ENCODE results near the gene MCM9.

MCM9 gene

DNA sequence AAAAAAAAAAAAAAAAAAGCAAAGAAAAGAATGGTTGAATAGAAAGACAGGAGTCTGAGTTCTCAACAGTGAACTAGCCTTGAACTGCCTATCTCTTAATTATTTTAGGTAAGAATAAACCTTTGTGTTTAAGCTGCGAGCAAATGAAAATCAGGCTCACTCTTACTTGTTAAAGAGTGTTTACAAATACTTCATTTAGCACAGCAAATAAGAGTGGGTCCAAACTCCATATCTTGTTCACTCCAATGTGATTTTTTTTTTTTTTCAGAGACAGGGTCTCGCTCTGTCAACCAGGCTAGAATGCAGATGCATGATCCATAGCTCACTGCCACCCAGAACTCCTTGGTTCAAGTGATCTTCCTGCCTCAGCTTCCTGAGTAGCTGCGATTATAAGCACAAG, 11.9 kb downstream of the MCM9 start:
- Histone ChIP-seq H3F3A (ENCODE audit: insufficient read depth, low read length) (no peaks in the 10 kb centered on the region), H3K4me1 (ENCODE audit: insufficient read depth, low read length, severe bottlenecking) (no peaks in the 10 kb centered on the region), H3K9me3 (ENCODE audit: low read length) (no peaks in the 10 kb centered on the region), H3K9me2 (ENCODE audit: low read depth, low read length) (no peaks in the 10 kb centered on the region), H3K27ac (ENCODE audit: low read depth, low read length, poor library complexity, severe bottlenecking) (no peak overlapping the region), H2AFZ (ENCODE audit: low read length) (no peak overlapping the region), H3K79me2 (ENCODE audit: insufficient read depth, low read length) (peaks cover 4% of the 10 kb centered on the region; the same call in 1 of the 2 replicates), H3K9ac (ENCODE audit: low read length) (no peak overlapping the region), H4K20me1 (ENCODE audit: insufficient read depth, low read length) (no peaks in the 10 kb centered on the region), H3K4me2 (ENCODE audit: low read length) (no peak overlapping the region), H3K36me3 (ENCODE audit: insufficient read depth, low read length) (peaks cover 83% of the 10 kb centered on the region), H3K4me3 (ENCODE audit: low read depth, low read length, poor library complexity, severe bottlenecking) (no peak overlapping the region), H3K27me3 (ENCODE audit: insufficient read depth, low read length) (no peaks in the 10 kb centered on the region)
- TF ChIP-seq, protein P1, sequence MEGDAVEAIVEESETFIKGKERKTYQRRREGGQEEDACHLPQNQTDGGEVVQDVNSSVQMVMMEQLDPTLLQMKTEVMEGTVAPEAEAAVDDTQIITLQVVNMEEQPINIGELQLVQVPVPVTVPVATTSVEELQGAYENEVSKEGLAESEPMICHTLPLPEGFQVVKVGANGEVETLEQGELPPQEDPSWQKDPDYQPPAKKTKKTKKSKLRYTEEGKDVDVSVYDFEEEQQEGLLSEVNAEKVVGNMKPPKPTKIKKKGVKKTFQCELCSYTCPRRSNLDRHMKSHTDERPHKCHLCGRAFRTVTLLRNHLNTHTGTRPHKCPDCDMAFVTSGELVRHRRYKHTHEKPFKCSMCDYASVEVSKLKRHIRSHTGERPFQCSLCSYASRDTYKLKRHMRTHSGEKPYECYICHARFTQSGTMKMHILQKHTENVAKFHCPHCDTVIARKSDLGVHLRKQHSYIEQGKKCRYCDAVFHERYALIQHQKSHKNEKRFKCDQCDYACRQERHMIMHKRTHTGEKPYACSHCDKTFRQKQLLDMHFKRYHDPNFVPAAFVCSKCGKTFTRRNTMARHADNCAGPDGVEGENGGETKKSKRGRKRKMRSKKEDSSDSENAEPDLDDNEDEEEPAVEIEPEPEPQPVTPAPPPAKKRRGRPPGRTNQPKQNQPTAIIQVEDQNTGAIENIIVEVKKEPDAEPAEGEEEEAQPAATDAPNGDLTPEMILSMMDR (IDR thresholded peaks at IDR 0.05; ENCODE audit: low read length): no peak
- TF ChIP-seq EZH2 (IDR thresholded peaks at IDR 0.05; ENCODE audit: borderline replicate concordance, low read length): no peak

DNA sequence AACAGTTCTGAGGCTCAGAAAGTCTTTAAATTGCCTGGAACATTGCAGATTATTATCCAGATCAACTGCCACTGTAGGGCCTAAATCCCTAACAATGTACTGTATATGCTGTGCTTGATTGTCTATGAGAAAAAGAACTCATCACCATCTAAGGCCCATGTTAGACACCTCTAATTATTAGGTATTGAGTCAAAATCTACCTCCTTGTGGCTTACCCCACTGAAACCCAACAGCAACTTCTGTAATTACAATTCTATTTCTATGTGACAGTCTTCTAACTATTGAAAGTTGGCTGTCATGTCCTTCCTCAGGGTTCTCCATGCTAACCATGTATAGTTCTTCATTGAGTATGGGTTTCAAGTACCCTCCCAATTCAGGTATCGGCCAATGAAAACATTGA, 13.9 kb downstream of the MCM9 start:
- no peak overlapping the region for H3K4me3 ChIP-seq (ENCODE audit: low read depth, low read length, poor library complexity, severe bottlenecking)
- no peaks in the 10 kb centered on the region for H3K4me1 ChIP-seq (ENCODE audit: insufficient read depth, low read length, severe bottlenecking)
- no peaks in the 10 kb centered on the region for H4K20me1 ChIP-seq (ENCODE audit: insufficient read depth, low read length)
- no peak overlapping the region for H3K27ac ChIP-seq (ENCODE audit: low read depth, low read length, poor library complexity, severe bottlenecking)
- H3K4me2 ChIP-seq (ENCODE audit: low read length): no peak overlapping the region
- H3F3A ChIP-seq (ENCODE audit: insufficient read depth, low read length): no peaks in the 10 kb centered on the region
- no peaks in the 10 kb centered on the region for H3K9me3 ChIP-seq (ENCODE audit: low read length)
- no peaks in the 10 kb centered on the region for H3K27me3 ChIP-seq (ENCODE audit: insufficient read depth, low read length)
- no peak overlapping the region for H3K9ac ChIP-seq (ENCODE audit: low read length)
- H2AFZ ChIP-seq (ENCODE audit: low read length): no peak overlapping the region
- no peaks in the 10 kb centered on the region for H3K9me2 ChIP-seq (ENCODE audit: low read depth, low read length)
- no peak for TF ChIP-seq EZH2 (IDR thresholded peaks at IDR 0.05; ENCODE audit: borderline replicate concordance, low read length)
- TF ChIP-seq, protein P1 (IDR thresholded peaks at IDR 0.05; ENCODE audit: low read length): no peak
- H3K36me3 ChIP-seq (ENCODE audit: insufficient read depth, low read length): peaks cover 78% of the 10 kb centered on the region
- H3K79me2 ChIP-seq (ENCODE audit: insufficient read depth, low read length): peaks cover 3% of the 10 kb centered on the region; the same call in 1 of the 2 replicates

DNA sequence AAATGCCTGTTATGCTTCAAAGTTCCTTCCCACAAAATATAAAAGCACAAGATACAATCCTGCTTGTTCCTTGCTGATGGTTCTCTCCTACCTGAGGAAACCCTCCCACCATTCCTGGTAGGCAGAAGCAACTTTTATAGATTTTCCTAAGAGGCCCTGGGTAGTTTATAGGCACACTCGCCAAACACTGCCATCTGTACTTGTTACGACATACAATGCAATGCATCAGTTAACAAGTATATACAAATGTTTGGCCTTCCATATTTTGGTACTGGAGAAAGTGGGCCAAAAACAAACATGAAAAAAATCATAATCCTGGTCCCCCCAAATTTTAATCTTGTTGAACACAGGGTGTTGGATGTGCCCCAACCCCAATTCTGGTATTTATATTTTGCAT, 16.6 kb downstream of the MCM9 start:
- no peak overlapping the region for H3K27ac ChIP-seq (ENCODE audit: low read depth, low read length, poor library complexity, severe bottlenecking)

More for the DNA sequence above, 16.6 kb downstream of the MCM9 start:
- no peaks in the 10 kb centered on the region for H3F3A ChIP-seq (ENCODE audit: insufficient read depth, low read length)
- no peak overlapping the region for H2AFZ ChIP-seq (ENCODE audit: low read length)
- H3K36me3 ChIP-seq (ENCODE audit: insufficient read depth, low read length): peaks cover 83% of the 10 kb centered on the region
- TF ChIP-seq, protein P1 (IDR thresholded peaks at IDR 0.05; ENCODE audit: low read length): no peak
- TF ChIP-seq EZH2 (IDR thresholded peaks at IDR 0.05; ENCODE audit: borderline replicate concordance, low read length): no peak
- no peaks in the 10 kb centered on the region for H4K20me1 ChIP-seq (ENCODE audit: insufficient read depth, low read length)
- no peak overlapping the region for H3K4me2 ChIP-seq (ENCODE audit: low read length)
- no peaks in the 10 kb centered on the region for H3K9me2 ChIP-seq (ENCODE audit: low read depth, low read length)
- no peaks in the 10 kb centered on the region for H3K27me3 ChIP-seq (ENCODE audit: insufficient read depth, low read length)
- H3K4me1 ChIP-seq (ENCODE audit: insufficient read depth, low read length, severe bottlenecking): no peaks in the 10 kb centered on the region
- H3K79me2 ChIP-seq (ENCODE audit: insufficient read depth, low read length): no peaks in the 10 kb centered on the region
- H3K9ac ChIP-seq (ENCODE audit: low read length): no peak overlapping the region
- H3K4me3 ChIP-seq (ENCODE audit: low read depth, low read length, poor library complexity, severe bottlenecking): no peak overlapping the region
- no peaks in the 10 kb centered on the region for H3K9me3 ChIP-seq (ENCODE audit: low read length)
